Esophagus muscularis mucosa (tissue), 4 donors: ENCODE results near the gene TTC34. TPM values are rescaled to one million over a fixed set of nuclear protein-coding genes. Genes with fewer than 3 reads are reported as not detected.

Experiments used
- DNase-seq: peaks from one replicate; pipeline ENCODE4 v3.0.0-alpha.2; 2017; ENCODE audit errors: extremely low spot score
- H3K27ac ChIP-seq, 4 donors: fragments of 200-600 bp; sonication (generic); replicated peaks in 1 of 4; 1 replicate in 3 of 4; 2 replicates in 1 of 4; pipeline ENCODE4 v1.5.1; 2016 to 2019; ENCODE audit warnings: mild to moderate bottlenecking in 1 of 4
- H3K27me3 ChIP-seq, 4 donors: fragments of 200-600 bp; sonication (generic); one replicate each; pipeline versions ENCODE4 v1.5.1 to v1.6.0; 2016 to 2019
- H3K36me3 ChIP-seq, 4 donors: fragments of 200-600 bp; sonication (generic); one replicate each; pipeline ENCODE4 v1.5.1; 2016 to 2019
- H3K4me1 ChIP-seq, 4 donors: fragments of 200-600 bp; sonication (generic); one replicate each; pipeline ENCODE4 v1.5.1; 2016 to 2019
- H3K4me3 ChIP-seq, 4 donors: fragments of 200-600 bp; sonication (generic); 1 replicate in 2 of 4; 2 replicates in 2 of 4; pipeline ENCODE4 v1.5.1; 2016 to 2019; ENCODE audit warnings: mild to moderate bottlenecking in 4 of 4, moderate library complexity in 1 of 4
- H3K9me3 ChIP-seq, 4 donors: fragments of 200-600 bp; sonication (generic); 1 replicate in 3 of 4; 2 replicates in 1 of 4; pipeline ENCODE4 v1.5.1; 2016 to 2019
- EP300 ChIP-seq: sonication (generic); formaldehyde crosslinking; IDR thresholded peaks from one replicate; pipeline ENCODE4 v1.6.1; 2017; ENCODE audit warnings: antibody characterized with exemption
- POLR2A ChIP-seq: fragments of 450-650 bp; IDR thresholded peaks from one replicate; pipeline ENCODE4 v1.6.1; 2017; ENCODE audit warnings: antibody characterized with exemption, moderate library complexity, mild to moderate bottlenecking, low read depth
- POLR2AphosphoS5 ChIP-seq, 2 donors: sonication (generic); formaldehyde crosslinking; IDR thresholded peaks; one replicate each; pipeline ENCODE4 v1.6.1; 2017; ENCODE audit warnings: antibody characterized with exemption in 2 of 2
- WGBS: methylation state at CpG from one replicate; pipeline ENCODE4 v1.1.5; 2018; 5-methylcytosine and 5-hydroxymethylcytosine counted together
- intact Hi-C: fragments of 100-400 bp; cut with DNase I; formaldehyde crosslinking; loops from one replicate; pipeline ENCODE4 v1.15.1; 2023
- total RNA-seq, 4 donors: library from RNA; depleted of rRNA; stranded (reverse); fragments of >200 nt; gene quantifications; one replicate each; pipeline versions ENCODE4 v1.1.0 to v1.2.1, GENCODE V29; 2016
- TF ChIP-seq, protein P1 (sequence below), 3 experiments: fragments of 200-600 bp in 2 of 3; fragments of 450-650 bp in 1 of 3; sonication (generic) in 2 of 3; IDR thresholded peaks; one replicate each; pipeline ENCODE4 v1.5.1; 2017 to 2019; ENCODE audit warnings: antibody characterized with exemption in 3 of 3, mild to moderate bottlenecking in 2 of 3, moderate library complexity in 1 of 3

The TTC34 gene
- total RNA-seq, 4 donors from 2014 or later: under 0.01 to 0.46 (median 0.10) TPM

DNA sequence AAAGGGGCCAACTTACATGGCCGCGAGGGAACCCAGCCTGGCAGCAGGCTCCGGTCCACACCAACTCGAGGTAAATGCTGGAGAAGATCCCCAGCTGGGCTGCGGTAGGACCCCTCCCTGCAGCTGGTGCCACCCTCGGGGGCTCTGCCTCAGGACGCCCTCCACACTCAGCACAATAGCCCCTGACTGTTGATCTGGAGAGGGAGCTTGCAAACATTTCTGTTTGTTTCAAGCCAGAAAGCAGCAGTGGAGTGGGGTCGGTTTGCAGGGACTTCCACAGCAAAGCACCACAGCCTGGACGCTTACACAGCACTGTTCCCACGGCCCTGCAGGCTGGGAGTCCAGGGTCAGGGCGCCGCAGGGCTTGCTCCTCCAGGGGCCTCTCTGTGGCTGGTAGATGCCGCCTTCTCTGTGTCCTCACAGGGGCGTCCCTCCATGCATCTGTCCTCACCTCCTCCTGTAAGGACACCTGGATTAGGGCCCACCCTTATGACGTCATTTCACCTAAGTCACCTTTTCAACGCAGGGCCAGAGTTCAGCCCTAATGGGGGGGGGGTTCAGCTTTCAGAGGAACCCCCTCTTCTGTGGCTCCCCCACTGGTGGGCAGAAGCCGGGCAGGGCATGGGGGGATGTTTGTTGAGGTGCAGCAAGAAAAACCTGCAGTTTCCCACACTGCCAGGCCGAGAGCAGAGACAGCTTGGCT is 24.1 kb upstream of the TTC34 start:
- peaks cover 0 to 84% (median 4%) of the 10 kb centered on the region in 4 donors for H3K27me3 ChIP-seq
- H3K9me3 ChIP-seq: peaks cover 0 to 11% (median 9%) of the 10 kb centered on the region in 4 donors
- intact Hi-C loops: loop anchor here (10.0 kb wide), 1 partner anchor 599 kb away; no protein-coding TSS in a partner anchor
- H3K4me1 ChIP-seq: peaks cover 0 to 8% (median 7%) of the 10 kb centered on the region in 4 donors
- no peak for DNase-seq
- no peak overlapping the region for H3K4me3 ChIP-seq
- no peak overlapping the region for H3K27ac ChIP-seq
- H3K36me3 ChIP-seq: no peaks in the 10 kb centered on the region
- TF ChIP-seq POLR2A (no peak), POLR2AphosphoS5 (IDR thresholded peaks at IDR 0.05) (no peak), EP300 (no peak)
- TF ChIP-seq, protein P1, sequence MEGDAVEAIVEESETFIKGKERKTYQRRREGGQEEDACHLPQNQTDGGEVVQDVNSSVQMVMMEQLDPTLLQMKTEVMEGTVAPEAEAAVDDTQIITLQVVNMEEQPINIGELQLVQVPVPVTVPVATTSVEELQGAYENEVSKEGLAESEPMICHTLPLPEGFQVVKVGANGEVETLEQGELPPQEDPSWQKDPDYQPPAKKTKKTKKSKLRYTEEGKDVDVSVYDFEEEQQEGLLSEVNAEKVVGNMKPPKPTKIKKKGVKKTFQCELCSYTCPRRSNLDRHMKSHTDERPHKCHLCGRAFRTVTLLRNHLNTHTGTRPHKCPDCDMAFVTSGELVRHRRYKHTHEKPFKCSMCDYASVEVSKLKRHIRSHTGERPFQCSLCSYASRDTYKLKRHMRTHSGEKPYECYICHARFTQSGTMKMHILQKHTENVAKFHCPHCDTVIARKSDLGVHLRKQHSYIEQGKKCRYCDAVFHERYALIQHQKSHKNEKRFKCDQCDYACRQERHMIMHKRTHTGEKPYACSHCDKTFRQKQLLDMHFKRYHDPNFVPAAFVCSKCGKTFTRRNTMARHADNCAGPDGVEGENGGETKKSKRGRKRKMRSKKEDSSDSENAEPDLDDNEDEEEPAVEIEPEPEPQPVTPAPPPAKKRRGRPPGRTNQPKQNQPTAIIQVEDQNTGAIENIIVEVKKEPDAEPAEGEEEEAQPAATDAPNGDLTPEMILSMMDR (IDR thresholded peaks at IDR 0.05): no peak
- 73% methylated on average over 10 of the region's 18 CpGs for WGBS

DNA sequence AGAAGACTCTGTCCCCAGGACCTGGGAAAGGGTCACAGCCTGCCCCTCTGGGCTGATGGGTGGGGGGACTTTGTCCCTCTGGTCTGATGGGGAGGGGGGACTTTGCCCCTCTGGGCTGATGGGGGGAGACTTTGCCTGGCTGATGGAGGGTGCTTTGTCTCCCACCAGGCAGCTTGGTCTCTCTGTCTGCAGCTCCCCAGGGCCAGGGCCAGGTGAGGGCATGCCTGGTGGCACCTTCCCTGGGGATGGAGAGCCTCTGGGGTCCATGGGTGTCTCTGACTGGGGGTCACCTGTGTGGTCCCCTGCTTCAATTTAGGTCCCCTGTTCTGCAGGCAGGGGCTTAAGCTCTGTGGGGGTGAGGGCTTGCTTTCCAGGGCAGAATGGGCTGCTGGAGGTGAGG is 23.5 kb upstream of the TTC34 start:
- Histone ChIP-seq H3K27me3 (peaks cover 0 to 86% (median 4%) of the 10 kb centered on the region in 4 donors), H3K4me3 (no peak overlapping the region), H3K4me1 (peaks cover 0 to 8% (median 7%) of the 10 kb centered on the region in 4 donors), H3K36me3 (no peaks in the 10 kb centered on the region), H3K9me3 (peaks cover 0 to 11% (median 9%) of the 10 kb centered on the region in 4 donors), H3K27ac (no peak overlapping the region)
- intact Hi-C loops: loop anchor here (10.0 kb wide), 1 partner anchor 600 kb away; no protein-coding TSS in a partner anchor
- TF ChIP-seq EP300: no peak
- no peak for TF ChIP-seq POLR2A
- TF ChIP-seq, protein P1 (IDR thresholded peaks at IDR 0.05): no peak
- no peak for TF ChIP-seq POLR2AphosphoS5 (IDR thresholded peaks at IDR 0.05)
- no peak for DNase-seq

GRCh38 chr1:2823921-2824610 is 22.6 kb upstream of the TTC34 start:
- Histone ChIP-seq H3K36me3 (no peaks in the 10 kb centered on the region), H3K4me3 (no peak overlapping the region), H3K9me3 (peaks cover 0 to 11% (median 9%) of the 10 kb centered on the region in 4 donors), H3K4me1 (peaks cover 0 to 8% (median 7%) of the 10 kb centered on the region in 4 donors), H3K27ac (no peak overlapping the region), H3K27me3 (peaks cover 0 to 89% (median 4%) of the 10 kb centered on the region in 4 donors)
- TF ChIP-seq, protein P1 (IDR thresholded peaks at IDR 0.05): no peak
- TF ChIP-seq POLR2A (no peak), EP300 (no peak), POLR2AphosphoS5 (IDR thresholded peaks at IDR 0.05) (no peak)
- no peak for DNase-seq
- WGBS: 78% methylated on average over 16 of the region's 22 CpGs
- intact Hi-C loops: loop anchor here (10.0 kb wide), 1 partner anchor 601 kb away; no protein-coding TSS in a partner anchor

- Histone ChIP-seq H3K4me3 (no peak overlapping the region), H3K4me1 (peaks cover 0 to 8% (median 7%) of the 10 kb centered on the region in 4 donors), H3K9me3 (peaks cover 0 to 7% (median 5%) of the 10 kb centered on the region in 4 donors), H3K36me3 (no peaks in the 10 kb centered on the region), H3K27ac (no peak overlapping the region), H3K27me3 (peaks cover 0 to 90% (median 4%) of the 10 kb centered on the region in 4 donors)
- intact Hi-C loops: loop anchor here (10.0 kb wide), 1 partner anchor 602 kb away; no protein-coding TSS in a partner anchor
- 79% methylated on average over 6 of the region's 12 CpGs for WGBS
- DNase-seq: no peak
- TF ChIP-seq, protein P1 (IDR thresholded peaks at IDR 0.05): no peak
- TF ChIP-seq EP300 (no peak), POLR2A (no peak), POLR2AphosphoS5 (IDR thresholded peaks at IDR 0.05) (no peak)
Observed at GRCh38 chr1:2822621-2823145, 21.2 kb upstream of the TTC34 start.
